Subcutaneous abdominal adipose tissue (tissue), 5 donors: ENCODE data around the gene CAPN13.

Source experiments
- H3K27ac ChIP-seq: one replicate; pipeline ENCODE4 v1.7.0; 2013; ENCODE audit warnings: low read depth, mild to moderate bottlenecking, inconsistent platforms, low read length, moderate library complexity
- H3K27me3 ChIP-seq, 5 donors: one replicate each; pipeline ENCODE4 v1.7.0; 2013; ENCODE audit warnings: low read length in 5 of 5, inconsistent platforms in 1 of 5; ENCODE audit not compliant: control insufficient read depth in 5 of 5, insufficient read depth in 4 of 5
- H3K36me3 ChIP-seq, 5 donors: one replicate each; pipeline ENCODE4 v1.7.0; 2013; ENCODE audit warnings: low read length in 5 of 5; ENCODE audit not compliant: control insufficient read depth in 5 of 5, insufficient read depth in 5 of 5
- H3K4me1 ChIP-seq, 5 donors: one replicate each; pipeline ENCODE4 v1.7.0; 2013; ENCODE audit warnings: low read length in 5 of 5, mild to moderate bottlenecking in 3 of 5, moderate library complexity in 1 of 5; ENCODE audit not compliant: control insufficient read depth in 5 of 5, insufficient read depth in 5 of 5
- H3K4me3 ChIP-seq, 5 donors: one replicate each; pipeline ENCODE4 v1.7.0; 2013; ENCODE audit warnings: low read length in 5 of 5, low read depth in 1 of 5
- H3K9ac ChIP-seq, 5 donors: one replicate each; pipeline ENCODE4 v1.7.0; 2013; ENCODE audit warnings: low read length in 5 of 5, mild to moderate bottlenecking in 4 of 5, moderate library complexity in 3 of 5
- H3K9me3 ChIP-seq, 5 donors: one replicate each; pipeline ENCODE4 v1.7.0; 2013; ENCODE audit warnings: low read length in 5 of 5; ENCODE audit not compliant: control insufficient read depth in 5 of 5
- donor health status: healthy.
- donor health status: healthy.
- donor health status: healthy.
- donor health status: healthy.
- donor health status: healthy.

The CAPN13 gene

GRCh38 chr2:30777661-30778505, 29.4 kb downstream of the CAPN13 start:
- Histone ChIP-seq H3K27ac (no peak overlapping the region), H3K4me3 (no peak overlapping the region), H3K36me3 (no peaks in the 10 kb centered on the region), H3K27me3 (peaks cover 0 to 12% (median 7%) of the 10 kb centered on the region in 5 donors), H3K4me1 (no peaks in the 10 kb centered on the region), H3K9me3 (no peaks in the 10 kb centered on the region), H3K9ac (no peak overlapping the region)

- Histone ChIP-seq H3K9ac (no peak overlapping the region), H3K4me3 (no peak overlapping the region), H3K9me3 (no peaks in the 10 kb centered on the region), H3K4me1 (no peaks in the 10 kb centered on the region), H3K36me3 (no peaks in the 10 kb centered on the region), H3K27me3 (peaks cover 0 to 12% (median 9%) of the 10 kb centered on the region in 5 donors), H3K27ac (no peak overlapping the region)
Observed at GRCh38 chr2:30776831-30777635, 30.2 kb downstream of the CAPN13 start.

GRCh38 chr2:30775833-30776232, 31.4 kb downstream of the CAPN13 start:
- H3K4me1 ChIP-seq: no peaks in the 10 kb centered on the region
- H3K27ac ChIP-seq: no peak overlapping the region
- no peak overlapping the region for H3K9ac ChIP-seq
- no peak overlapping the region for H3K4me3 ChIP-seq
- no peaks in the 10 kb centered on the region for H3K9me3 ChIP-seq
- peaks cover 0 to 15% (median 11%) of the 10 kb centered on the region in 5 donors for H3K27me3 ChIP-seq
- no peaks in the 10 kb centered on the region for H3K36me3 ChIP-seq

- no peaks in the 10 kb centered on the region for H3K36me3 ChIP-seq
- H3K9ac ChIP-seq: no peak overlapping the region
- no peaks in the 10 kb centered on the region for H3K9me3 ChIP-seq
- peaks cover 0 to 21% (median 14%) of the 10 kb centered on the region in 5 donors for H3K27me3 ChIP-seq
- H3K4me3 ChIP-seq: no peak overlapping the region
- no peaks in the 10 kb centered on the region for H3K4me1 ChIP-seq
- H3K27ac ChIP-seq: no peak overlapping the region
Observed at GRCh38 chr2:30772021-30772705, 35.1 kb downstream of the CAPN13 start.

- no peaks in the 10 kb centered on the region for H3K36me3 ChIP-seq
- no peaks in the 10 kb centered on the region for H3K4me1 ChIP-seq
- peaks cover 0 to 19% (median 14%) of the 10 kb centered on the region in 5 donors for H3K27me3 ChIP-seq
- no peak overlapping the region for H3K4me3 ChIP-seq
- no peaks in the 10 kb centered on the region for H3K9me3 ChIP-seq
- no peak overlapping the region for H3K27ac ChIP-seq
- no peak overlapping the region for H3K9ac ChIP-seq
Observed at GRCh38 chr2:30770816-30771576, 36.2 kb downstream of the CAPN13 start.

GRCh38 chr2:30769891-30770462, 37.3 kb downstream of the CAPN13 start:
- peaks cover 0 to 20% (median 18%) of the 10 kb centered on the region in 5 donors for H3K27me3 ChIP-seq
- H3K9me3 ChIP-seq: no peaks in the 10 kb centered on the region
- H3K4me1 ChIP-seq: no peaks in the 10 kb centered on the region

GRCh38 chr2:30769481-30769780, 37.8 kb downstream of the CAPN13 start:
- peaks cover 0 to 22% (median 19%) of the 10 kb centered on the region in 5 donors for H3K27me3 ChIP-seq
- H3K27ac ChIP-seq: no peak overlapping the region
- H3K9ac ChIP-seq: no peak overlapping the region
- no peaks in the 10 kb centered on the region for H3K4me1 ChIP-seq
- no peak overlapping the region for H3K4me3 ChIP-seq
- H3K36me3 ChIP-seq: no peaks in the 10 kb centered on the region
- H3K9me3 ChIP-seq: no peaks in the 10 kb centered on the region

More at GRCh38 chr2:30769891-30770462, 37.3 kb downstream of the CAPN13 start:
- Histone ChIP-seq H3K9ac (no peak overlapping the region), H3K27ac (no peak overlapping the region), H3K4me3 (no peak overlapping the region), H3K36me3 (no peaks in the 10 kb centered on the region)

- Histone ChIP-seq H3K9me3 (no peaks in the 10 kb centered on the region), H3K27me3 (peaks cover 0 to 27% (median 19%) of the 10 kb centered on the region in 5 donors), H3K9ac (no peak overlapping the region), H3K36me3 (no peaks in the 10 kb centered on the region), H3K4me1 (no peaks in the 10 kb centered on the region), H3K27ac (no peak overlapping the region), H3K4me3 (no peak overlapping the region)
Observed at GRCh38 chr2:30768708-30769480, 38.4 kb downstream of the CAPN13 start.
